GM06990 (cell line): ENCODE results near the gene UBXN6.
A peak's percentile ranks its signal among the peaks of the same experiment; 100 is the strongest.

ENCODE experiments used
- DNase-seq: peaks from one replicate; pipeline ENCODE4 v3.0.0-alpha.2; 2011; ENCODE audit not compliant: insufficient read length; ENCODE audit errors: extremely low read depth
- H3K27me3 ChIP-seq: replicated peaks from 2 replicates; pipeline ENCODE4 v1.6.0; 2011; ENCODE audit warnings: low read length; ENCODE audit not compliant: control insufficient read depth, insufficient read depth
- H3K36me3 ChIP-seq: 2 replicates; pipeline ENCODE4 v1.5.1; 2011; ENCODE audit warnings: low read length; ENCODE audit not compliant: control insufficient read depth, insufficient read depth
- H3K4me3 ChIP-seq: replicated peaks from 2 replicates; pipeline ENCODE4 v1.5.1; 2011; ENCODE audit warnings: low read depth, mild to moderate bottlenecking, control low read depth, low read length
- CTCF ChIP-seq: IDR thresholded peaks from 2 replicates; pipeline ENCODE4 v1.5.1; 2011; ENCODE audit warnings: low read length, control low read depth, mild to moderate bottlenecking, inconsistent platforms; ENCODE audit not compliant: insufficient read depth, poor library complexity, severe bottlenecking

The UBXN6 gene

GRCh38 chr19:4401769-4402170, 55.8 kb downstream of the UBXN6 start:
- TF ChIP-seq CTCF: no peak
- no peak for DNase-seq
- Histone ChIP-seq H3K4me3 (peak overlapping the region; percentile 41), H3K36me3 (peaks cover 1% of the 10 kb centered on the region; the same call in 1 of the 2 replicates), H3K27me3 (no peaks in the 10 kb centered on the region)

- Histone ChIP-seq H3K36me3 (peaks cover 1% of the 10 kb centered on the region; the same call in 1 of the 2 replicates), H3K4me3 (peak within 1 kb of the TSS; percentile 92), H3K27me3 (no peaks in the 10 kb centered on the region)
- peak; percentile 91 for DNase-seq
- peak; percentile 95 for TF ChIP-seq CTCF
Measured at GRCh38 chr19:4400135-4400936, 57.3 kb downstream of the UBXN6 start, which contains the start of gene SH3GL1. SH3GL1 (minus strand) TSS chr19:4400547; CDS start chr19:4400368, 179 bp downstream.

GRCh38 chr19:4399812-4400134, 57.8 kb downstream of the UBXN6 start:
- H3K27me3 ChIP-seq: no peaks in the 10 kb centered on the region
- TF ChIP-seq CTCF: no peak
- DNase-seq: no peak
- H3K4me3 ChIP-seq: peak overlapping the region; percentile 92
- peaks cover 2% of the 10 kb centered on the region for H3K36me3 ChIP-seq

GRCh38 chr19:4396949-4397783, 60.4 kb downstream of the UBXN6 start:
- no peak for TF ChIP-seq CTCF
- H3K36me3 ChIP-seq: peaks cover 4% of the 10 kb centered on the region
- H3K27me3 ChIP-seq: no peaks in the 10 kb centered on the region
- H3K4me3 ChIP-seq: no peak overlapping the region
- no peak for DNase-seq
